Suprapubic skin (tissue), 4 donors: Measurements from ENCODE around the gene NKAIN2.

Source experiments
- POLR2A ChIP-seq, 2 donors: fragments of 450-650 bp; IDR thresholded peaks; one replicate each; pipeline ENCODE4 v1.6.1; 2017; ENCODE audit warnings: antibody characterized with exemption in 2 of 2, mild to moderate bottlenecking in 2 of 2, moderate library complexity in 2 of 2
- POLR2AphosphoS5 ChIP-seq, 3 donors: sonication (generic); formaldehyde crosslinking; IDR thresholded peaks; one replicate each; pipeline ENCODE4 v1.6.1; 2017; ENCODE audit warnings: antibody characterized with exemption in 3 of 3
- TF ChIP-seq, protein P1 (sequence below), 2 donors: fragments of 200-600 bp in 1 of 2; fragments of 450-650 bp in 1 of 2; sonication (generic) in 1 of 2; IDR thresholded peaks; one replicate each; pipeline ENCODE4 v1.5.1; 2016 to 2019; ENCODE audit warnings: antibody characterized with exemption in 2 of 2, mild to moderate bottlenecking in 1 of 2, moderate library complexity in 1 of 2

- TF ChIP-seq, protein P1, sequence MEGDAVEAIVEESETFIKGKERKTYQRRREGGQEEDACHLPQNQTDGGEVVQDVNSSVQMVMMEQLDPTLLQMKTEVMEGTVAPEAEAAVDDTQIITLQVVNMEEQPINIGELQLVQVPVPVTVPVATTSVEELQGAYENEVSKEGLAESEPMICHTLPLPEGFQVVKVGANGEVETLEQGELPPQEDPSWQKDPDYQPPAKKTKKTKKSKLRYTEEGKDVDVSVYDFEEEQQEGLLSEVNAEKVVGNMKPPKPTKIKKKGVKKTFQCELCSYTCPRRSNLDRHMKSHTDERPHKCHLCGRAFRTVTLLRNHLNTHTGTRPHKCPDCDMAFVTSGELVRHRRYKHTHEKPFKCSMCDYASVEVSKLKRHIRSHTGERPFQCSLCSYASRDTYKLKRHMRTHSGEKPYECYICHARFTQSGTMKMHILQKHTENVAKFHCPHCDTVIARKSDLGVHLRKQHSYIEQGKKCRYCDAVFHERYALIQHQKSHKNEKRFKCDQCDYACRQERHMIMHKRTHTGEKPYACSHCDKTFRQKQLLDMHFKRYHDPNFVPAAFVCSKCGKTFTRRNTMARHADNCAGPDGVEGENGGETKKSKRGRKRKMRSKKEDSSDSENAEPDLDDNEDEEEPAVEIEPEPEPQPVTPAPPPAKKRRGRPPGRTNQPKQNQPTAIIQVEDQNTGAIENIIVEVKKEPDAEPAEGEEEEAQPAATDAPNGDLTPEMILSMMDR (IDR thresholded peaks at IDR 0.05): no peak
- TF ChIP-seq POLR2A (IDR thresholded peaks at IDR 0.05) (no peak), POLR2AphosphoS5 (IDR thresholded peaks at IDR 0.05) (no peak)
These were observed 993.6 kb downstream of the NKAIN2 start for GRCh38 chr6:124797224-124797623.
